OCI-LY1 (cell line): ENCODE measurements around the gene RBP5.

Source experiments
- CTCF ChIP-seq: fragments of 200-600 bp; sonication (generic), shearing (Covaris generic); IDR thresholded peaks from 2 replicates; pipeline ENCODE4 v1.5.1; 2017; ENCODE audit warnings: mild to moderate bottlenecking, antibody characterized with exemption, low read length, moderate library complexity, mixed read lengths
- EZH2 ChIP-seq: fragments of 200-600 bp; sonication (generic), shearing (Covaris generic); IDR thresholded peaks from 2 replicates; pipeline ENCODE4 v1.8.0; 2017; ENCODE audit warnings: borderline replicate concordance, mixed run types, mild to moderate bottlenecking, antibody characterized with exemption, low read length, moderate library complexity, mixed read lengths

GRCh38 chr12:7075518-7075917 is 53.2 kb downstream of the RBP5 start:
- no peak for TF ChIP-seq CTCF
- TF ChIP-seq EZH2, result no peak
